Body of pancreas (tissue), 4 donors: ENCODE data around the gene S100A2. TPM values are rescaled to one million over a fixed set of nuclear protein-coding genes. Genes with fewer than 3 reads are reported as not detected.

Experiments
- ATAC-seq: fragments of 150-250 bp; one replicate; pipeline ENCODE4 v1.9.1; 2016
- DNase-seq, 4 donors: peaks; one replicate each; pipeline ENCODE4 v3.0.0-alpha.2; 2019
- H3K27ac ChIP-seq, 4 donors: fragments of 200-600 bp; sonication (generic); 1 replicate in 3 of 4; 2 replicates in 1 of 4; pipeline versions ENCODE4 v1.5.1 to v1.6.1; 2016 to 2019; ENCODE audit warnings: mild to moderate bottlenecking in 1 of 4, mixed read lengths in 1 of 4, moderate library complexity in 1 of 4
- H3K27me3 ChIP-seq, 2 donors: fragments of 200-600 bp; sonication (generic); one replicate each; pipeline ENCODE4 v1.6.0; 2016; ENCODE audit warnings: mild to moderate bottlenecking in 1 of 2
- H3K36me3 ChIP-seq, 2 donors: fragments of 200-600 bp; sonication (generic); replicated peaks in 1 of 2; 2 replicates each; pipeline ENCODE4 v1.5.1; 2016; ENCODE audit warnings: low read depth in 2 of 2; ENCODE audit not compliant: insufficient read depth in 1 of 2
- H3K4me1 ChIP-seq: fragments of 200-600 bp; sonication (generic); one replicate; pipeline ENCODE4 v1.6.0; 2016
- H3K4me3 ChIP-seq, 2 donors: fragments of 200-600 bp; sonication (generic); 1 replicate in 1 of 2; 2 replicates in 1 of 2; pipeline ENCODE4 v1.5.1; 2016 to 2019
- H3K9me3 ChIP-seq, 3 donors: fragments of 200-600 bp; sonication (generic); 1 replicate in 2 of 3; 2 replicates in 1 of 3; pipeline ENCODE4 v1.5.1; 2016
- CTCF ChIP-seq, 7 experiments: fragments of 450-650 bp in 4 of 7; fragments of 200-600 bp in 3 of 7; sonication (generic) in 3 of 7; IDR thresholded peaks; one replicate each; pipeline ENCODE4 v1.5.1; 2016 to 2019; ENCODE audit warnings: antibody characterized with exemption in 7 of 7
- POLR2A ChIP-seq, 3 donors: fragments of 450-650 bp; IDR thresholded peaks; one replicate each; pipeline ENCODE4 v1.6.1; 2016; ENCODE audit warnings: antibody characterized with exemption in 3 of 3, mild to moderate bottlenecking in 2 of 3
- WGBS, 2 donors: methylation state at CpG; one replicate each; pipeline ENCODE4 v1.1.5; 2017; 5-methylcytosine and 5-hydroxymethylcytosine counted together
- intact Hi-C: fragments of 100-400 bp; cut with DNase I; formaldehyde crosslinking; loops from one replicate; pipeline ENCODE4 v1.15.1; 2023
- total RNA-seq, 2 donors: library from RNA; depleted of rRNA; stranded (reverse); fragments of >200 nt; gene quantifications; one replicate each; pipeline ENCODE4 v1.1.0, GENCODE V29; 2016

The S100A2 gene
- total RNA-seq, 2 donors from 2014 or later, result not detected

GRCh38 chr1:153537376-153537730 lies 28.3 kb downstream of the S100A2 start:
- peaks cover 45% of the 10 kb centered on the region for H3K4me1 ChIP-seq
- WGBS, 2 donors, result 90 to 100% methylated on average over 6 of the region's 6 CpGs
- ATAC-seq (no peak), DNase-seq (no peak)
- peak overlapping the region in 1 of 4 donors; percentile 88 for H3K27ac ChIP-seq
- no peaks in the 10 kb centered on the region for H3K9me3 ChIP-seq
- no peaks in the 10 kb centered on the region for H3K27me3 ChIP-seq
- no peaks in the 10 kb centered on the region for H3K36me3 ChIP-seq
- TF ChIP-seq CTCF (IDR thresholded peaks at IDR 0.05) (no peak), POLR2A (IDR thresholded peaks at IDR 0.05) (no peak)
- intact Hi-C loops, result no loop called here
- no peak overlapping the region for H3K4me3 ChIP-seq

- Histone ChIP-seq H3K27me3 (no peaks in the 10 kb centered on the region), H3K36me3 (no peaks in the 10 kb centered on the region), H3K4me3 (no peak overlapping the region), H3K4me1 (peaks cover 45% of the 10 kb centered on the region), H3K27ac (peak overlapping the region in 3 of 4 donors; percentile 85 to 88 (median 86)), H3K9me3 (no peaks in the 10 kb centered on the region)
- DNase-seq (no peak), ATAC-seq (no peak)
- 84 to 85% methylated on average over 9 of the region's 9 CpGs for WGBS, 2 donors
- intact Hi-C loops, result no loop called here
- TF ChIP-seq CTCF (IDR thresholded peaks at IDR 0.05) (no peak), POLR2A (IDR thresholded peaks at IDR 0.05) (no peak)
Measured at GRCh38 chr1:153536671-153537375, 28.8 kb downstream of the S100A2 start.

GRCh38 chr1:153536012-153536670 lies 29.5 kb downstream of the S100A2 start:
- H3K4me3 ChIP-seq, result peak overlapping the region; percentile 23 to 33
- H3K27ac ChIP-seq, result peak overlapping the region; percentile 77 to 88 (median 86)
- no peaks in the 10 kb centered on the region for H3K9me3 ChIP-seq
- 2 to 11% methylated on average over 5 to 38 of the region's 38 CpGs for WGBS, 2 donors
- DNase-seq (peak; percentile 63 to 83 (median 77)), ATAC-seq (peak; percentile 74)
- peaks cover 45% of the 10 kb centered on the region for H3K4me1 ChIP-seq
- no peaks in the 10 kb centered on the region for H3K36me3 ChIP-seq
- intact Hi-C loops, result no loop called here
- no peak for TF ChIP-seq CTCF (IDR thresholded peaks at IDR 0.05)
- peak; percentile 26 to 84 (median 73) for TF ChIP-seq POLR2A (IDR thresholded peaks at IDR 0.05)
- H3K27me3 ChIP-seq, result no peaks in the 10 kb centered on the region

- DNase-seq, result peak in 3 of 4 donors; percentile 42 to 57 (median 47)
- 21 to 60% methylated on average over 1 to 18 of the region's 18 CpGs for WGBS, 2 donors
- Histone ChIP-seq H3K4me1 (peaks cover 45% of the 10 kb centered on the region), H3K27me3 (no peaks in the 10 kb centered on the region), H3K36me3 (no peaks in the 10 kb centered on the region), H3K9me3 (no peaks in the 10 kb centered on the region), H3K27ac (peak within 1 kb of the TSS; percentile 77 to 88 (median 86)), H3K4me3 (peak within 1 kb of the TSS; percentile 23 to 33)
- ATAC-seq, result peak; percentile 30
- intact Hi-C loops, result no loop called here
- no peak for TF ChIP-seq CTCF (IDR thresholded peaks at IDR 0.05)
- peak; percentile 21 to 68 (median 66) for TF ChIP-seq POLR2A (IDR thresholded peaks at IDR 0.05)
Measured at GRCh38 chr1:153535242-153536011, 30.2 kb downstream of the S100A2 start, which contains the start of gene S100A6. Gene S100A6 (minus strand): TSS chr1:153535991. CDS start chr1:153535339, 652 bp downstream.
